Erythroblast (primary cell): ENCODE measurements around the gene CYLC2.

ENCODE experiments used
- GATA1 ChIP-seq: IDR thresholded peaks from 2 replicates; pipeline ENCODE4 v1.6.1; 2011; ENCODE audit warnings: low read depth, mild to moderate bottlenecking, control low read depth, low read length, moderate library complexity
- POLR2A ChIP-seq: IDR thresholded peaks from 2 replicates; pipeline ENCODE4 v1.6.1; 2011; ENCODE audit warnings: mild to moderate bottlenecking, low read length

- TF ChIP-seq POLR2A, result no peak
- no peak for TF ChIP-seq GATA1
Observed at GRCh38 chr9:103037508-103038477, 42.7 kb downstream of the CYLC2 start.
